ENCODE results near the gene NEO1.

Gene NEO1

DNA sequence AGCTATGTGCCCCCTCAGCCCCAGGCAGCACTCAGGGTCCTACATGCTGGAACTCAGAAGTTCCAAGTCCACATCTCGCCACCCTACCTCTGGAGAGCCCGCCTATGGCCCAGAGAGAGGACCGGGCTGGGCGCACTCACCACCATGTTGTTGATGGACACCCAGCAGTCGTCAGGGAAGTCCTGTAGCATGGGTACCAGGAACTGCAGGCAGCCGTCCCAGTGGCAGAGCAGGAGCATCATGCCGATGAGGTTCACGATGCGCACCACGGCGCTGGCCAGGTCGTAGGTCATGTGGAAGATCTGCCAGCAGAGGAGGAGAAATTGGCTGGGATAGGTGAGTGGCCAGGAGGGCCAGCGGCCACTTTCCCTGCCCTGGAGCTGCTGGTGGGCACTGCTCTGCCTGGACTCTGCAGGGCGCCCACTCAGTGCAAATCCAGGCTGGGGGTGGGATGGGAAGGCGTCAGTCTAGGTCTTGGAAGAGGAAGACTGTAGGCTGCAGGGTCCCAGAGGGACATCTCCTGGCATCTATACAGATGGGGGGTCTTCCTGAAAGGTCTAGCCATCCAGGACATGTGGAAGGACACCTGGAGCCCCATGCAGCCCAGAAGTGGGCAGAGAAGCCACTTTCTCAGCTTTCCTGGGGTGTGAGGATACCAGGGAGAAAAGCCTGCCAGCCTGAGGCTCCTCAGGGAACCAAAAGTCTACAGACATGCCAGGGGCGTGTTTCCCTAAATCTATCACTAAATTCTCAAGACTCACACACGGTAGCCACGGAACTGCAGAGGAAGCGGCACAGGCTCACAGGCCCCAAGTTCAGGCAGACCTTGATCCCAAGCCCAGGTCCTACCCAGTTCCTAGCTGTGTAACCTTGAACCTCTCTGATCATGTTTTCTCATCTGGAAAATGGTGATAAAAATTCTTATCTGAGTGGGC lies 280.0 kb downstream of the NEO1 start:
- TF ChIP-seq CTCF (conservative IDR thresholded peaks at IDR 0.05; ENCODE audit: control insufficient read depth, insufficient read depth, low read depth, low read length) = no peak
- no peak overlapping the region for H3K4me3 ChIP-seq (ENCODE audit: control insufficient read depth, low read depth, low read length)
- DNase-seq (ENCODE audit: low read depth) = no peak

GRCh38 chr15:73333001-73333400 lies 280.7 kb downstream of the NEO1 start:
- DNase-seq (ENCODE audit: low read depth) = no peak
- TF ChIP-seq CTCF (conservative IDR thresholded peaks at IDR 0.05; ENCODE audit: control insufficient read depth, insufficient read depth, low read depth, low read length) = no peak

GRCh38 chr15:73334086-73334485 lies 281.8 kb downstream of the NEO1 start:
- no peak for TF ChIP-seq CTCF (conservative IDR thresholded peaks at IDR 0.05; ENCODE audit: control insufficient read depth, insufficient read depth, low read depth, low read length)
- H3K4me3 ChIP-seq (ENCODE audit: control insufficient read depth, low read depth, low read length) = no peak overlapping the region
- no peak for DNase-seq (ENCODE audit: low read depth)

More at GRCh38 chr15:73333001-73333400, 280.7 kb downstream of the NEO1 start:
- no peak overlapping the region for H3K4me3 ChIP-seq (ENCODE audit: control insufficient read depth, low read depth, low read length)

DNA sequence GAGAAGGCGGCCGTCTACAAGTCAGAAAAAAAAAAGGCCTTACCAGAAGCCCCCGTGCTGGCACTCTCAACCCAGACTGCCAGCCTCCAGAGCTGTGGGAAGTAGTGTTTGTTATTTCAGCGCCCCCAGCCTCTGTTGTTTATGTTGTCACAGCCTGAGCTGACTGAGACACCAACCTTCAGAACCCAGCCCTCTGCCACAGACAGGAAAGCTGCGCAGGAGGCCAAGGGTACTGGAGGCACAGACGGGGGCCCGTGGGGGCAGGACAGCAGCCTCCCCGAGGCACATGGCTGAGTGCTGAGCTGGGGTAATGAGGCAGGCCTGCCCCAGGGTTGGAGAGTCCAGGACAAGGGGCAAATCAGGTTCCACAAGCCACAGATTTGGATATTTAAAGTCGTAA lies 282.8 kb downstream of the NEO1 start:
- DNase-seq (ENCODE audit: low read depth) = no peak
- no peak for TF ChIP-seq CTCF (conservative IDR thresholded peaks at IDR 0.05; ENCODE audit: control insufficient read depth, insufficient read depth, low read depth, low read length)

DNA sequence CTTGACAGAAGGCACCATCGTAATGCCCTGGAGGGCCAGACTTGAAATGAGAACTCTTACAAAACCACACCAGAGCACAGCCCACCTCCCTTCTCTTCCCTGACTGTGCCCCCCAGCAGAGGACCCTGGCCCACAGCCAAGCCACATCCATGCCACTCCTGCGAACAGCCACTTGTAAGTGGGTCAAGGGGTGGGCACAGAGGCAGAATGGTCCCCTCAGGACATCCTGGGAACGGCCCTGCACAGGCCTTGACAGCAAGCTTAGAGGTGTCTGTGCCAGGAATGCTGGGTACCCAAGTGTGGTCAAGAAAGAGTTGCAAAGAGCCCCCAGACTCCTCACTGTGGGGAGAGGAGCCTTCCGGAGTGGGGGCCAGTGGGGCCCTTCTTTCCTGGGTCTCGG lies 283.2 kb downstream of the NEO1 start:
- H3K4me3 ChIP-seq (ENCODE audit: control insufficient read depth, low read depth, low read length) = no peak overlapping the region
- DNase-seq (ENCODE audit: low read depth) = no peak
- no peak for TF ChIP-seq CTCF (conservative IDR thresholded peaks at IDR 0.05; ENCODE audit: control insufficient read depth, insufficient read depth, low read depth, low read length)

More for the DNA sequence above, 282.8 kb downstream of the NEO1 start:
- no peak overlapping the region for H3K4me3 ChIP-seq (ENCODE audit: control insufficient read depth, low read depth, low read length)

GRCh38 chr15:73336756-73337155 lies 284.5 kb downstream of the NEO1 start:
- no peak for TF ChIP-seq CTCF (conservative IDR thresholded peaks at IDR 0.05; ENCODE audit: control insufficient read depth, insufficient read depth, low read depth, low read length)
- H3K4me3 ChIP-seq (ENCODE audit: control insufficient read depth, low read depth, low read length) = no peak overlapping the region
- no peak for DNase-seq (ENCODE audit: low read depth)

Data from fibroblast of mammary gland (primary cell).